ENCODE results near the gene BNIP3. TPM values are rescaled to one million over a fixed set of nuclear protein-coding genes. Genes with fewer than 3 reads are reported as not detected.

BNIP3 gene
- total and polyA plus RNA-seq, 2 of the 8 experiments (the other 6 are each of a cell fraction or from before 2014, with no cell fraction given) = 25.8 to 58.9 TPM

DNA sequence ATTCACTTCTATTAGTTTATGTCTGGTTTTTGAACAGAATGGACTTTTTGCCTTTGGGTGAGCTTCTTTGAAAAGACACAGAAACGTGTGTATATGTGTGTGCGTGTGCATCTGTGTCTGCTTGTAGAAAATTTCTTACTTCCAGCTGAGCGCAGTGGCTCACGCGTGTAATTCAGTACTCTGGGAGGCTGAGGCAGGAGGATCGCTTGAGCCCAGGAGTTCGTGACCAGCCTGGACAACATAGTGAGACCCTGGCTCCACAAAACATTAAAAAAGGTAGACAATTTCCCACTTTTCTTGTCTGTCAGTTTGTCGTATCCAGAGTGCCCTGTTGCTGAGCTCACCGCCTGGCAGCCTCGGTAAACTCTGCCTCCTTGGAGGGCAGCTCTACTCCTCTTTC lies 55.5 kb downstream of the BNIP3 start:
- no peak for FAIRE-seq
- Histone ChIP-seq H3K9ac (replicated peaks in 1 of 4; ENCODE audit: extremely low read depth in 1 of 4, low read depth in 3 of 4, low read length in 3 of 4) (no peak overlapping the region), H2BK5ac (ENCODE audit: low read depth, low read length) (no peak overlapping the region), H2AK5ac (ENCODE audit: low read depth, low read length) (no peak overlapping the region), H3K4me1 (replicated peaks in 1 of 4; ENCODE audit: control insufficient read depth in 3 of 4, insufficient read depth in 4 of 4, low read length in 3 of 4) (peaks cover 4 to 48% (median 15%) of the 10 kb centered on the region in 4 experiments), H4K5ac (ENCODE audit: insufficient read length, low read depth, low read length) (no peak overlapping the region), H3K27ac (ENCODE audit: low read depth, low read length) (no peak overlapping the region), H3K36me3 (ENCODE audit: control insufficient read depth in 2 of 4, insufficient read depth in 4 of 4, low read length in 3 of 4) (no peaks in the 10 kb centered on the region; a peak in 1 of 8 replicates), H3K56ac (replicated peaks; ENCODE audit: insufficient read length, low read depth, low read length) (no peak overlapping the region), H3K23me2 (ENCODE audit: low read depth, low read length) (no peaks in the 10 kb centered on the region), H3K79me1 (ENCODE audit: low read depth, low read length) (peaks cover 31% of the 10 kb centered on the region), H4K20me1 (replicated peaks in 1 of 2; ENCODE audit: control insufficient read depth in 1 of 2, insufficient read depth in 2 of 2, low read length in 2 of 2) (peaks cover 29 to 37% of the 10 kb centered on the region in 2 experiments), H3K4me3 (ENCODE audit: extremely low read depth in 1 of 4, insufficient read depth in 2 of 4, low read depth in 3 of 4, low read length in 4 of 4) (no peak overlapping the region), H2BK20ac (ENCODE audit: low read length) (no peak overlapping the region), H2BK120ac (replicated peaks; ENCODE audit: low read depth, low read length) (no peak overlapping the region), H4K8ac (ENCODE audit: extremely low read depth, insufficient read depth, low read length) (no peak overlapping the region), H3K9me3 (ENCODE audit: insufficient read depth in 2 of 2, low read depth in 1 of 2, low read length in 1 of 2) (no peaks in the 10 kb centered on the region), H3K14ac (ENCODE audit: insufficient read length) (no peak overlapping the region), H3K18ac (ENCODE audit: extremely low read depth, low read length) (no peak overlapping the region), H3K23ac (ENCODE audit: insufficient read length) (no peak overlapping the region), H2AFZ (ENCODE audit: low read length) (no peak overlapping the region), H4K91ac (replicated peaks; ENCODE audit: insufficient read length, low read length) (no peak overlapping the region), H3K4ac (replicated peaks; ENCODE audit: insufficient read length, low read depth, low read length) (no peak overlapping the region), H3K4me2 (ENCODE audit: insufficient read depth in 1 of 2, low read depth in 2 of 2, low read length in 2 of 2) (no peak overlapping the region), H3K27me3 (replicated peaks in 1 of 4; ENCODE audit: control insufficient read depth in 3 of 4, extremely low read depth in 1 of 4, insufficient read depth in 3 of 4, low read length in 3 of 4) (no peaks in the 10 kb centered on the region), H2BK15ac (ENCODE audit: low read length) (no peak overlapping the region), H3K79me2 (ENCODE audit: control insufficient read depth in 1 of 2, insufficient read depth in 2 of 2, low read length in 2 of 2) (peaks cover 23 to 99% of the 10 kb centered on the region in 2 experiments), H2BK12ac (ENCODE audit: low read depth, low read length) (no peak overlapping the region)
- TF ChIP-seq POLR2A (IDR thresholded peaks at IDR 0.05; ENCODE audit: control extremely low read depth in 1 of 2, low read depth in 2 of 2, low read length in 2 of 2) (no peak), CHD2 (IDR thresholded peaks at IDR 0.05; ENCODE audit: low read length) (no peak), ATF2 (IDR thresholded peaks at IDR 0.05; ENCODE audit: low read length) (no peak)
- CTCF ChIA-PET (ENCODE audit: partially characterized antibody) = interaction anchor here (0.7 to 3.8 kb wide), 4 partner anchors 11 to 97 kb away, joined by 3 to 19 read pairs (median 4); no protein-coding TSS in a partner anchor
- WGBS, 2 experiments (ENCODE audit: extremely low coverage in 1 of 2, insufficient coverage in 1 of 2, insufficient read length in 1 of 2, insufficient replicate concordance in 2 of 2, low coverage in 1 of 2, low lambda C conversion rate in 2 of 2, missing lambda C conversion rate in 1 of 2) = 90% methylated on average over 10 of the region's 10 CpGs; no CpG with 5 or more reads in 1 of the 2 experiments
- POLR2A ChIA-PET (ENCODE audit: partially characterized antibody) = interaction anchor here (0.7 to 1.9 kb wide), 4 partner anchors 12 to 571 kb away, joined by 3 to 5 read pairs (median 3); no protein-coding TSS in a partner anchor
- DNase-seq (ENCODE audit: low read depth in 1 of 2, low spot score in 2 of 2) = no peak
